GM12865 (cell line): Measurements from ENCODE around the gene RAB35.

Source experiments
- DNase-seq: peaks from one replicate; pipeline ENCODE4 v3.0.0; 2010; ENCODE audit warnings: low read depth
- H3K4me3 ChIP-seq: 2 replicates; pipeline ENCODE4 v1.5.1; 2011; ENCODE audit warnings: mild to moderate bottlenecking, low read depth, low read length, control low read depth
- CTCF ChIP-seq: IDR thresholded peaks from 2 replicates; pipeline ENCODE4 v1.5.1; 2011; ENCODE audit warnings: low read length, control low read depth, low read depth, inconsistent platforms; ENCODE audit not compliant: insufficient read depth; ENCODE audit errors: missing control alignments

The RAB35 gene

GRCh38 chr12:120142231-120142877, 25.8 kb upstream of the RAB35 start:
- H3K4me3 ChIP-seq: no peak overlapping the region
- TF ChIP-seq CTCF: no peak
- DNase-seq: no peak

GRCh38 chr12:120141336-120141735, 24.8 kb upstream of the RAB35 start:
- DNase-seq: no peak
- no peak for TF ChIP-seq CTCF
- no peak overlapping the region for H3K4me3 ChIP-seq

- DNase-seq: no peak
- no peak for TF ChIP-seq CTCF
Observed at GRCh38 chr12:120140603-120141002, 24.1 kb upstream of the RAB35 start.

GRCh38 chr12:120139958-120140357, 23.4 kb upstream of the RAB35 start:
- H3K4me3 ChIP-seq: no peak overlapping the region
- no peak for TF ChIP-seq CTCF
- DNase-seq: no peak

More at GRCh38 chr12:120140603-120141002, 24.1 kb upstream of the RAB35 start:
- H3K4me3 ChIP-seq: no peak overlapping the region

DNA sequence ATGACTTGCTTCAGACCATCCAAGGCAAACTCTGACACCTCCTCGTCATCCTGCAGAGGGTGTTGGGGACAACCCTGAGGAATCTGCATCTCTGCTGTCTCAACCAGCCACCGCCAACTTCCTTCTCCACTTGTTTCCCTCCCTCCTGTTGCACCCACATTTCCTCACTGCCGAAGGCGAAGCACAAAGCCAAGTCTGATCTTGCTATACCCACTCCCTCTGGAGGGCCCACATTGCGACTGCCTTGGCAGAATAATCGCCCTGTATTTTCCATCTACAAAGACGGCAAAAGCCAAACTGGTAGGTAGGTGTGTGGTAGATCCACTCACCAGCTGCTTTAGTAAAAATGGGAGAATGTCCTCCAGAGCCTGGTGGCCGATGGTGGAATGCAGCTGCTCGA, 21.8 kb upstream of the RAB35 start:
- no peak for DNase-seq
- H3K4me3 ChIP-seq: no peak overlapping the region
- TF ChIP-seq CTCF: no peak

DNA sequence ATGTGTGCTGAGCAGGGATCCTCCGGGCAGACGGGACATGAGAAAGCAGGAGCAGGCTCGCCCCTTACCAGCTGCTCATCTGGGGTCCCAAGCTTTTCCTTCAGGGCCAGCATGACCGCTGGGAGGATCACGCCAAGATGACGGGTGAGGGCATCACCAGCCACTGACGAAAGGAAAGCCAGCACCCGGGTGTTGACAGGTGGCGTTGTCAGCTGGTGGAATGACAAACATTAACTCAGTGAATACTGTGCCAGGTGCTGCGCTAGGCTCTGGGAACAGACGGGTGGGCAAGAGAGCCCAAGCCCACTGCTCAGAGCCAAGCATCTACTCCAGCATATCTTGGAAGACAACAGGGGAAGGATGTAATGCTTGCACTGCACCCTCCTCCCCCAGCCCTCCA, 21.3 kb upstream of the RAB35 start:
- no peak for DNase-seq
- TF ChIP-seq CTCF: no peak
- no peak overlapping the region for H3K4me3 ChIP-seq
